Fibroblast of lung (primary cell): ENCODE data around the gene KCTD11. TPM values are rescaled to one million over a fixed set of nuclear protein-coding genes. Genes with fewer than 3 reads are reported as not detected.

Experiments used
- DNase-seq, 2 donors: peaks; one replicate each; pipeline versions ENCODE4 v3.0.0 to v3.0.0-alpha.2; 2010; ENCODE audit warnings: low read depth in 2 of 2
- H2AFZ ChIP-seq: 2 replicates; pipeline ENCODE4 v1.5.1; 2012; ENCODE audit warnings: low read length, control low read depth, inconsistent platforms
- H3K27ac ChIP-seq: 2 replicates; pipeline ENCODE4 v1.5.1; 2011; ENCODE audit warnings: low read length, control low read depth; ENCODE audit not compliant: insufficient read depth
- H3K27me3 ChIP-seq: 2 replicates; pipeline ENCODE4 v1.5.1; 2011; ENCODE audit warnings: mild to moderate bottlenecking, low read length; ENCODE audit not compliant: control insufficient read depth, insufficient read depth
- H3K36me3 ChIP-seq: 2 replicates; pipeline ENCODE4 v1.5.1; 2011; ENCODE audit warnings: low read length; ENCODE audit not compliant: control insufficient read depth, insufficient read depth
- H3K4me1 ChIP-seq: 2 replicates; pipeline ENCODE4 v1.5.1; 2011; ENCODE audit warnings: low read length; ENCODE audit not compliant: control insufficient read depth, insufficient read depth; ENCODE audit errors: extremely low read depth
- H3K4me2 ChIP-seq: 2 replicates; pipeline ENCODE4 v1.5.1; 2011; ENCODE audit warnings: low read length, control low read depth; ENCODE audit not compliant: insufficient read depth; ENCODE audit errors: extremely low read depth
- H3K4me3 ChIP-seq, 4 experiments: fragments of 200-600 bp in 1 of 4; sonication (generic) in 1 of 4; replicated peaks in 1 of 4; 2 replicates each; pipeline ENCODE4 v1.5.1; 2011 to 2016; ENCODE audit warnings: low read length in 4 of 4, low read depth in 3 of 4, mild to moderate bottlenecking in 3 of 4, control low read depth in 2 of 4, inconsistent platforms in 1 of 4, mixed read lengths in 1 of 4; ENCODE audit not compliant: insufficient read depth in 1 of 4; ENCODE audit errors: control extremely low read depth in 1 of 4
- H3K79me2 ChIP-seq: 2 replicates; pipeline ENCODE4 v1.5.1; 2012; ENCODE audit warnings: mild to moderate bottlenecking, low read length, inconsistent platforms; ENCODE audit not compliant: control insufficient read depth, insufficient read depth
- H3K9ac ChIP-seq: 2 replicates; pipeline ENCODE4 v1.5.1; 2011; ENCODE audit warnings: mild to moderate bottlenecking, low read length, control low read depth; ENCODE audit not compliant: insufficient read depth
- H3K9me3 ChIP-seq: 2 replicates; pipeline ENCODE4 v1.5.1; 2012; ENCODE audit warnings: low read depth, low read length; ENCODE audit not compliant: control insufficient read depth, insufficient read depth
- H4K20me1 ChIP-seq: 2 replicates; pipeline ENCODE4 v1.5.1; 2011; ENCODE audit warnings: low read length; ENCODE audit not compliant: control insufficient read depth, insufficient read depth; ENCODE audit errors: extremely low read depth
- EZH2 ChIP-seq: IDR thresholded peaks from 2 replicates; pipeline ENCODE4 v1.5.1; 2012; ENCODE audit warnings: low read length, control low read depth, mild to moderate bottlenecking; ENCODE audit errors: missing control alignments
- polyA plus RNA-seq, 2 donors: library from polyadenylated mRNA; depleted of rRNA in 1 of 2; stranded (reverse) in 1 of 2; unstranded in 1 of 2; fragments of >200 nt; gene quantifications; 2 replicates each; pipeline ENCODE4 v1.2.1, GENCODE V29; 2011 to 2012; ENCODE audit warnings: missing spikeins in 1 of 2
- total RNA-seq: library from RNA; depleted of rRNA; stranded (reverse); fragments of >200 nt; gene quantifications from 2 replicates; pipeline ENCODE4 v1.2.1, GENCODE V29; 2014
- TF ChIP-seq, protein P1 (sequence below), 2 donors: IDR thresholded peaks in 1 of 2; conservative IDR thresholded peaks in 1 of 2; 1 replicate in 1 of 2; 2 replicates in 1 of 2; pipeline ENCODE4 v1.5.1; 2011 to 2012; ENCODE audit warnings: low read length in 2 of 2, control low read depth in 1 of 2, inconsistent platforms in 1 of 2, low read depth in 1 of 2, mild to moderate bottlenecking in 1 of 2

Gene KCTD11
- total and polyA plus RNA-seq, 2 donors (not counting 1 experiment from before 2014, with no cell fraction given): 8.8 to 11.9 TPM

GRCh38 chr17:7324438-7324779 is 27.6 kb upstream of the KCTD11 start:
- H3K4me3 ChIP-seq: no peak overlapping the region
- no peak overlapping the region for H3K9ac ChIP-seq
- no peaks in the 10 kb centered on the region for H3K9me3 ChIP-seq
- no peak overlapping the region for H2AFZ ChIP-seq
- H3K4me2 ChIP-seq: no peak overlapping the region
- no peaks in the 10 kb centered on the region for H4K20me1 ChIP-seq
- no peak for TF ChIP-seq EZH2
- TF ChIP-seq, protein P1, sequence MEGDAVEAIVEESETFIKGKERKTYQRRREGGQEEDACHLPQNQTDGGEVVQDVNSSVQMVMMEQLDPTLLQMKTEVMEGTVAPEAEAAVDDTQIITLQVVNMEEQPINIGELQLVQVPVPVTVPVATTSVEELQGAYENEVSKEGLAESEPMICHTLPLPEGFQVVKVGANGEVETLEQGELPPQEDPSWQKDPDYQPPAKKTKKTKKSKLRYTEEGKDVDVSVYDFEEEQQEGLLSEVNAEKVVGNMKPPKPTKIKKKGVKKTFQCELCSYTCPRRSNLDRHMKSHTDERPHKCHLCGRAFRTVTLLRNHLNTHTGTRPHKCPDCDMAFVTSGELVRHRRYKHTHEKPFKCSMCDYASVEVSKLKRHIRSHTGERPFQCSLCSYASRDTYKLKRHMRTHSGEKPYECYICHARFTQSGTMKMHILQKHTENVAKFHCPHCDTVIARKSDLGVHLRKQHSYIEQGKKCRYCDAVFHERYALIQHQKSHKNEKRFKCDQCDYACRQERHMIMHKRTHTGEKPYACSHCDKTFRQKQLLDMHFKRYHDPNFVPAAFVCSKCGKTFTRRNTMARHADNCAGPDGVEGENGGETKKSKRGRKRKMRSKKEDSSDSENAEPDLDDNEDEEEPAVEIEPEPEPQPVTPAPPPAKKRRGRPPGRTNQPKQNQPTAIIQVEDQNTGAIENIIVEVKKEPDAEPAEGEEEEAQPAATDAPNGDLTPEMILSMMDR (conservative IDR thresholded peaks at IDR 0.05 in 1 of 2, IDR thresholded peaks at IDR 0.05 in 1 of 2; ENCODE audit: low read depth in 1 of 2, low read length in 2 of 2): no peak
- DNase-seq: no peak
- H3K27me3 ChIP-seq: no peaks in the 10 kb centered on the region
- no peaks in the 10 kb centered on the region for H3K4me1 ChIP-seq
- H3K27ac ChIP-seq: no peak overlapping the region
- H3K79me2 ChIP-seq: peaks cover 6% of the 10 kb centered on the region
- peaks cover 27% of the 10 kb centered on the region for H3K36me3 ChIP-seq

DNA sequence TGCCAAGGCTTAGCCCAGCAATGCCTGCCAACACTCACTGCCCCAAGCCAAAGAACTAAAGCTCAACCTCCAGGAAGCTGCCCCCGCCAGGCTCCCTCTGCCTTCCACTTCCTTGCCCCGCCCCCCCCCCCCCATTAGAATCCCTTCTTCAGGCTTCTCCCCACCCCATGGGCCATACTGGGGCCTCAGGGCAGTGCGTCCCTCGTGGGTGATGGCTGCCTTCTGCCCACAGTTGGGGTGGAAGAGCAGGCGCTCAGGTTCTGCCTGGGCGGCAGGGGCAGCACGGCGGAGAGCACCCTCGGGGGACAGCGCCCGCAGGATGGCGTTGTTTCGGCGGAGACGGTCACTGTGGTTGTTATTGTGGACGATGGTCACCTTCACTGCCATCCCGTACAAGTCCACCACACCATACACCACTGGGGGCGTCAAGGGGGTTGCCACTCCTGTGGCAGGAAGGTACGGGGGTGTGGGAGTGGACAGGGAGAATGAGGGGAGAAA is 26.9 kb upstream of the KCTD11 start:
- H2AFZ ChIP-seq: no peak overlapping the region
- no peak overlapping the region for H3K4me3 ChIP-seq
- H3K9ac ChIP-seq: no peak overlapping the region
- TF ChIP-seq, protein P1 (conservative IDR thresholded peaks at IDR 0.05 in 1 of 2, IDR thresholded peaks at IDR 0.05 in 1 of 2; ENCODE audit: low read depth in 1 of 2, low read length in 2 of 2): no peak
- no peak for TF ChIP-seq EZH2
- H4K20me1 ChIP-seq: no peaks in the 10 kb centered on the region
- peaks cover 6% of the 10 kb centered on the region for H3K79me2 ChIP-seq
- H3K27ac ChIP-seq: no peak overlapping the region
- H3K9me3 ChIP-seq: no peaks in the 10 kb centered on the region
- no peak overlapping the region for H3K4me2 ChIP-seq
- peaks cover 27% of the 10 kb centered on the region for H3K36me3 ChIP-seq
- H3K27me3 ChIP-seq: no peaks in the 10 kb centered on the region
- no peaks in the 10 kb centered on the region for H3K4me1 ChIP-seq
- DNase-seq: no peak

- H3K4me2 ChIP-seq: no peak overlapping the region
- H3K9me3 ChIP-seq: no peaks in the 10 kb centered on the region
- H3K4me1 ChIP-seq: no peaks in the 10 kb centered on the region
- no peak overlapping the region for H3K9ac ChIP-seq
- no peak overlapping the region for H2AFZ ChIP-seq
- TF ChIP-seq, protein P1 (conservative IDR thresholded peaks at IDR 0.05 in 1 of 2, IDR thresholded peaks at IDR 0.05 in 1 of 2; ENCODE audit: low read depth in 1 of 2, low read length in 2 of 2): no peak
- TF ChIP-seq EZH2: no peak
- no peak overlapping the region for H3K4me3 ChIP-seq
- no peak for DNase-seq
- no peak overlapping the region for H3K27ac ChIP-seq
- no peaks in the 10 kb centered on the region for H4K20me1 ChIP-seq
- peaks cover 23% of the 10 kb centered on the region for H3K36me3 ChIP-seq
- H3K79me2 ChIP-seq: peaks cover 6% of the 10 kb centered on the region
- no peaks in the 10 kb centered on the region for H3K27me3 ChIP-seq
These were observed 25.8 kb upstream of the KCTD11 start for GRCh38 chr17:7326186-7326585.
